HG03460 (cell line): ENCODE results near the gene KYNU.
A peak's percentile ranks its signal among the peaks of the same experiment; 100 is the strongest.
"Not testable (repeated sequence)": the region's sequence is repeated elsewhere in the genome, so short reads cannot be mapped to it uniquely, and the experiment has no call there.

ENCODE experiments used
- ATAC-seq: cut with Tn5 transposase; IDR thresholded peaks from one replicate; pipeline ENCODE4 v1.9.1; 2021; ENCODE audit not compliant: unreplicated experiment

The KYNU gene

GRCh38 chr2:143084462-143084861 is 207.0 kb downstream of the KYNU start:
- no peak for ATAC-seq

- peak; percentile 56 for ATAC-seq
These were observed 207.8 kb downstream of the KYNU start for GRCh38 chr2:143085125-143085784.

GRCh38 chr2:143087033-143087432 is 209.6 kb downstream of the KYNU start:
- no peak for ATAC-seq

GRCh38 chr2:143088388-143088787 is 210.9 kb downstream of the KYNU start:
- ATAC-seq: no peak

- ATAC-seq: not testable (repeated sequence)
These were observed 212.1 kb downstream of the KYNU start for GRCh38 chr2:143089520-143089919.
